Measurements from ENCODE around the gene TGFB1. TPM values are rescaled to one million over a fixed set of nuclear protein-coding genes. Genes with fewer than 3 reads are reported as not detected.

TGFB1 gene
- total RNA-seq, 1 experiment from 2014 or later: 30.1 TPM

DNA sequence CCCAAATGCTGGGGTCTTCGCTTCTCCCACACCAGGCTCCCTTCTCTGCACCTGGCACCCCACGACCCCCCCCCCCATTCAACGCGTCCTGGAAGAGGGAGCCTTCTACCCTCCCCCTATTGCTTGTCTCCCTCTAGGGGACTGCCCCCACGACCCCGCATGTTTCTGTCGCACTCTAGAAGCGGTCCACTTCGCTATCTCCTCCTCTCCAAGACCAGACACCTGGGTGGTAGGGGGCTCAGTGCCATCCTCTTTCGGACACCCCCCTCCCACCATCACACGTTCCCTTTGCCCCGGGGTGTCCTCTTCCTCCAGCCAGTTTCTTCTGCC lies 1.5 kb downstream of the TGFB1 start:
- H3K79me1 ChIP-seq (ENCODE audit: insufficient read depth, low read depth, low read length, poor library complexity, severe bottlenecking): no peaks in the 10 kb centered on the region
- no peak overlapping the region for H3K4ac ChIP-seq (ENCODE audit: low read depth, low read length)
- no peak overlapping the region for H2BK120ac ChIP-seq (ENCODE audit: low read depth, low read length, poor library complexity, severe bottlenecking)
- no peak overlapping the region for H3K27ac ChIP-seq (ENCODE audit: insufficient read length, low read depth, low read length)
- no peak for DNase-seq
- H3K9me3 ChIP-seq (ENCODE audit: control insufficient read depth, low read depth, low read length): no peaks in the 10 kb centered on the region
- Mint-ChIP-seq H3K4me1 (peaks cover 20 to 22% of the 10 kb centered on the region in 2 experiments), H3K36me3 (ENCODE audit: insufficient read depth in 1 of 3, low read depth in 3 of 3) (peaks cover 0 to 21% (median 3%) of the 10 kb centered on the region in 3 experiments; a peak in 4 of 7 replicates), H3K4me3 (peak overlapping the region; percentile 75 to 93), H3K27me3 (ENCODE audit: low read depth) (peaks cover 44% of the 10 kb centered on the region), H3K9me3 (no peaks in the 10 kb centered on the region; a peak in 1 of 5 replicates), H3K27ac (no peak overlapping the region)
- peak overlapping the region; percentile 63 for H3K4me2 ChIP-seq (ENCODE audit: insufficient read depth, insufficient read length, low read length)
- H2AK5ac ChIP-seq (ENCODE audit: insufficient read length, low read length): no peak overlapping the region
- no peaks in the 10 kb centered on the region; the same call in 1 of the 2 replicates for H3K4me1 ChIP-seq (ENCODE audit: insufficient read depth, low read length)
- H4K5ac ChIP-seq (ENCODE audit: insufficient read length, low read depth, low read length): no peak overlapping the region
- H3K79me2 ChIP-seq (ENCODE audit: insufficient read depth, low read length): no peaks in the 10 kb centered on the region
- H4K20me1 ChIP-seq (ENCODE audit: control insufficient read depth, insufficient read depth, insufficient read length): no peaks in the 10 kb centered on the region
- H4K8ac ChIP-seq (replicated peaks; ENCODE audit: insufficient read length, low read depth, low read length): no peak overlapping the region
- TF ChIP-seq, protein P1, sequence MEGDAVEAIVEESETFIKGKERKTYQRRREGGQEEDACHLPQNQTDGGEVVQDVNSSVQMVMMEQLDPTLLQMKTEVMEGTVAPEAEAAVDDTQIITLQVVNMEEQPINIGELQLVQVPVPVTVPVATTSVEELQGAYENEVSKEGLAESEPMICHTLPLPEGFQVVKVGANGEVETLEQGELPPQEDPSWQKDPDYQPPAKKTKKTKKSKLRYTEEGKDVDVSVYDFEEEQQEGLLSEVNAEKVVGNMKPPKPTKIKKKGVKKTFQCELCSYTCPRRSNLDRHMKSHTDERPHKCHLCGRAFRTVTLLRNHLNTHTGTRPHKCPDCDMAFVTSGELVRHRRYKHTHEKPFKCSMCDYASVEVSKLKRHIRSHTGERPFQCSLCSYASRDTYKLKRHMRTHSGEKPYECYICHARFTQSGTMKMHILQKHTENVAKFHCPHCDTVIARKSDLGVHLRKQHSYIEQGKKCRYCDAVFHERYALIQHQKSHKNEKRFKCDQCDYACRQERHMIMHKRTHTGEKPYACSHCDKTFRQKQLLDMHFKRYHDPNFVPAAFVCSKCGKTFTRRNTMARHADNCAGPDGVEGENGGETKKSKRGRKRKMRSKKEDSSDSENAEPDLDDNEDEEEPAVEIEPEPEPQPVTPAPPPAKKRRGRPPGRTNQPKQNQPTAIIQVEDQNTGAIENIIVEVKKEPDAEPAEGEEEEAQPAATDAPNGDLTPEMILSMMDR (conservative IDR thresholded peaks at IDR 0.05): no peak
- no peak overlapping the region for H2AFZ ChIP-seq (ENCODE audit: low read length)
- H3K56ac ChIP-seq (ENCODE audit: insufficient read length, low read depth, low read length): no peak overlapping the region
- H2BK5ac ChIP-seq (ENCODE audit: insufficient read length, low read length): no peak overlapping the region
- H3K9ac ChIP-seq (ENCODE audit: extremely low read depth, insufficient read length, low read length): no peak overlapping the region
- H2BK15ac ChIP-seq (ENCODE audit: low read depth, low read length): no peak overlapping the region
- H3K18ac ChIP-seq (ENCODE audit: insufficient read length, low read depth, low read length): no peak overlapping the region
- peaks cover 26% of the 10 kb centered on the region for H3K23me2 ChIP-seq (ENCODE audit: insufficient read length, low read depth, low read length, poor library complexity, severe bottlenecking)
- no peak overlapping the region for H3K14ac ChIP-seq (ENCODE audit: insufficient read depth, low read length)
- peaks cover 10% of the 10 kb centered on the region; the same call in 1 of the 2 replicates for H3K27me3 ChIP-seq (ENCODE audit: insufficient read depth, low read length)
- no peak overlapping the region for H2BK20ac ChIP-seq (ENCODE audit: low read depth, low read length, poor library complexity, severe bottlenecking)
- WGBS (ENCODE audit: extremely low coverage, insufficient read length, low lambda C conversion rate): no CpG with 5 or more reads among the region's 12 CpGs
- H3K23ac ChIP-seq (ENCODE audit: insufficient read length, low read depth, low read length): no peak overlapping the region
- no peak overlapping the region for H2BK12ac ChIP-seq (ENCODE audit: insufficient read length, low read depth, low read length)
- H4K91ac ChIP-seq (ENCODE audit: insufficient read length, low read depth, low read length): no peak overlapping the region
- H3T11ph ChIP-seq (ENCODE audit: low read length): no peak overlapping the region

Measured in H9 (cell line).